Loucy (cell line): ENCODE results near the gene CRX.

ENCODE experiments used
- EZH2phosphoT487 ChIP-seq: fragments of 200-600 bp; IDR thresholded peaks from 2 replicates; pipeline ENCODE4 v1.6.1; 2018; ENCODE audit warnings: antibody characterized with exemption, mild to moderate bottlenecking, moderate library complexity, borderline replicate concordance
- TF ChIP-seq, protein P1 (sequence below): fragments of 200-600 bp; sonication (generic); conservative IDR thresholded peaks from 2 replicates; pipeline ENCODE4 v1.5.1; 2014; ENCODE audit warnings: mild to moderate bottlenecking, antibody characterized with exemption, low read length

GRCh38 chr19:47813304-47813994 is 8.3 kb upstream of the CRX start:
- TF ChIP-seq, protein P1, sequence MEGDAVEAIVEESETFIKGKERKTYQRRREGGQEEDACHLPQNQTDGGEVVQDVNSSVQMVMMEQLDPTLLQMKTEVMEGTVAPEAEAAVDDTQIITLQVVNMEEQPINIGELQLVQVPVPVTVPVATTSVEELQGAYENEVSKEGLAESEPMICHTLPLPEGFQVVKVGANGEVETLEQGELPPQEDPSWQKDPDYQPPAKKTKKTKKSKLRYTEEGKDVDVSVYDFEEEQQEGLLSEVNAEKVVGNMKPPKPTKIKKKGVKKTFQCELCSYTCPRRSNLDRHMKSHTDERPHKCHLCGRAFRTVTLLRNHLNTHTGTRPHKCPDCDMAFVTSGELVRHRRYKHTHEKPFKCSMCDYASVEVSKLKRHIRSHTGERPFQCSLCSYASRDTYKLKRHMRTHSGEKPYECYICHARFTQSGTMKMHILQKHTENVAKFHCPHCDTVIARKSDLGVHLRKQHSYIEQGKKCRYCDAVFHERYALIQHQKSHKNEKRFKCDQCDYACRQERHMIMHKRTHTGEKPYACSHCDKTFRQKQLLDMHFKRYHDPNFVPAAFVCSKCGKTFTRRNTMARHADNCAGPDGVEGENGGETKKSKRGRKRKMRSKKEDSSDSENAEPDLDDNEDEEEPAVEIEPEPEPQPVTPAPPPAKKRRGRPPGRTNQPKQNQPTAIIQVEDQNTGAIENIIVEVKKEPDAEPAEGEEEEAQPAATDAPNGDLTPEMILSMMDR: peak; percentile 63
- TF ChIP-seq EZH2phosphoT487: no peak
